ENCODE measurements around the gene SYDE2.

DNA sequence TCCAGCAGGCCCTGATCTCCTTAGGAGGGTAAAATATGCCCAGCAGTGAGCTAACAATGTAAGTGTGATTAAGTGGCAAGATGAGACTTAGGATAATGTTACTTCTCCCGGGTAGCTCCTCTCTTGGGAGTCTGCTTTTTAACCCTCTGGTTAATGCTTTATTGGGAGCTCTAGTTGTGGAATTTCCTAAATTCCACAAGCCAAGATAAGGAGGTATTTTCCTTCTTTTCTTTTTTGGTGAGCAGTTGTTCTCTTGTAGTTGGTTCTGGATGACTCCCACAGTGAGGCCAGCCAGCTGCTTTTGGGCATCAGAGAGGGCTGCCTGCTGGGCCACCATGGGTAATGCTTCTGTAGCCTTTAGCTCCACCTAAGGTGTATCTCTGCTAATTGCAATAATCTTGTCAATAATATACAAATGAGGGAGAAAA is 39.4 kb upstream of the SYDE2 start:
- TF ChIP-seq, protein P1, sequence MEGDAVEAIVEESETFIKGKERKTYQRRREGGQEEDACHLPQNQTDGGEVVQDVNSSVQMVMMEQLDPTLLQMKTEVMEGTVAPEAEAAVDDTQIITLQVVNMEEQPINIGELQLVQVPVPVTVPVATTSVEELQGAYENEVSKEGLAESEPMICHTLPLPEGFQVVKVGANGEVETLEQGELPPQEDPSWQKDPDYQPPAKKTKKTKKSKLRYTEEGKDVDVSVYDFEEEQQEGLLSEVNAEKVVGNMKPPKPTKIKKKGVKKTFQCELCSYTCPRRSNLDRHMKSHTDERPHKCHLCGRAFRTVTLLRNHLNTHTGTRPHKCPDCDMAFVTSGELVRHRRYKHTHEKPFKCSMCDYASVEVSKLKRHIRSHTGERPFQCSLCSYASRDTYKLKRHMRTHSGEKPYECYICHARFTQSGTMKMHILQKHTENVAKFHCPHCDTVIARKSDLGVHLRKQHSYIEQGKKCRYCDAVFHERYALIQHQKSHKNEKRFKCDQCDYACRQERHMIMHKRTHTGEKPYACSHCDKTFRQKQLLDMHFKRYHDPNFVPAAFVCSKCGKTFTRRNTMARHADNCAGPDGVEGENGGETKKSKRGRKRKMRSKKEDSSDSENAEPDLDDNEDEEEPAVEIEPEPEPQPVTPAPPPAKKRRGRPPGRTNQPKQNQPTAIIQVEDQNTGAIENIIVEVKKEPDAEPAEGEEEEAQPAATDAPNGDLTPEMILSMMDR (IDR thresholded peaks at IDR 0.05; ENCODE audit: low read depth, low read length), result peak; percentile 57
- no peak for TF ChIP-seq EZH2phosphoT487 (IDR thresholded peaks at IDR 0.05; ENCODE audit: low read depth)
